Stimulated activated CD4-positive, alpha-beta T cell treated with anti-CD3 and anti-CD28 coated beads, TNF-alpha, amount 100 ng/mL, for 48 hours (primary cell): Measurements from ENCODE around the gene CSGALNACT2.
"Not testable (repeated sequence)": the region's sequence is repeated elsewhere in the genome, so short reads cannot be mapped to it uniquely, and the experiment has no call there.

ENCODE experiments used
- DNase-seq, 3 donors: peaks; one replicate each; pipeline ENCODE4 v3.0.0-alpha.2; 2020; ENCODE audit warnings: low read depth in 3 of 3

Gene CSGALNACT2

GRCh38 chr10:43145311-43145710, 7.1 kb downstream of the CSGALNACT2 start:
- no peak for DNase-seq

- not testable (repeated sequence) for DNase-seq
Measured at GRCh38 chr10:43145936-43146335, 7.7 kb downstream of the CSGALNACT2 start.

GRCh38 chr10:43151371-43151770, 13.1 kb downstream of the CSGALNACT2 start:
- DNase-seq: no peak

GRCh38 chr10:43153901-43154300, 15.7 kb downstream of the CSGALNACT2 start:
- DNase-seq: no peak

GRCh38 chr10:43155221-43155620, 17.0 kb downstream of the CSGALNACT2 start:
- no peak for DNase-seq

GRCh38 chr10:43155741-43156140, 17.5 kb downstream of the CSGALNACT2 start:
- DNase-seq: no peak

GRCh38 chr10:43156590-43157341, 18.5 kb downstream of the CSGALNACT2 start:
- DNase-seq: no peak

GRCh38 chr10:43158636-43159035, 20.4 kb downstream of the CSGALNACT2 start:
- no peak for DNase-seq

GRCh38 chr10:43160046-43160920, 22.0 kb downstream of the CSGALNACT2 start:
- peak in 2 of 3 donors; percentile 19 to 26 for DNase-seq

GRCh38 chr10:43160921-43161255, 22.6 kb downstream of the CSGALNACT2 start:
- DNase-seq: no peak

GRCh38 chr10:43162604-43163003, 24.4 kb downstream of the CSGALNACT2 start:
- no peak for DNase-seq

GRCh38 chr10:43166207-43166879, 28.1 kb downstream of the CSGALNACT2 start:
- no peak for DNase-seq

- no peak for DNase-seq
Measured at GRCh38 chr10:43166880-43167497, 28.7 kb downstream of the CSGALNACT2 start.

- no peak for DNase-seq
Measured at GRCh38 chr10:43167498-43167889, 29.2 kb downstream of the CSGALNACT2 start.

GRCh38 chr10:43170491-43170890, 32.2 kb downstream of the CSGALNACT2 start:
- DNase-seq: no peak

- DNase-seq: no peak
Measured at GRCh38 chr10:43172645-43173044, 34.4 kb downstream of the CSGALNACT2 start.

- no peak for DNase-seq
Measured at GRCh38 chr10:43173120-43173519, 34.9 kb downstream of the CSGALNACT2 start.

GRCh38 chr10:43174969-43175368, 36.7 kb downstream of the CSGALNACT2 start:
- DNase-seq: no peak

- no peak for DNase-seq
Measured at GRCh38 chr10:43176271-43176670, 38.0 kb downstream of the CSGALNACT2 start.

GRCh38 chr10:43177595-43177994, 39.4 kb downstream of the CSGALNACT2 start:
- DNase-seq: no peak

GRCh38 chr10:43181146-43181545, 42.9 kb downstream of the CSGALNACT2 start:
- no peak for DNase-seq

- not testable (repeated sequence) for DNase-seq
Measured at GRCh38 chr10:43183764-43184163, 45.5 kb downstream of the CSGALNACT2 start.
